Left renal cortex interstitium (tissue), 4 donors: ENCODE data around the gene PANK1. TPM values are rescaled to one million over a fixed set of nuclear protein-coding genes. Genes with fewer than 3 reads are reported as not detected.
A peak's percentile ranks its signal among the peaks of the same experiment; 100 is the strongest.

Source experiments
- DNase-seq, 4 donors: peaks; one replicate each; pipeline ENCODE4 v3.0.0-alpha.2; 2013; ENCODE audit warnings: low read depth in 4 of 4, low spot score in 2 of 4, missing footprints in 1 of 4
- polyA plus RNA-seq, 4 donors: library from polyadenylated mRNA; unstranded; fragments of 120-200 nt; gene quantifications; one replicate each; pipeline ENCODE4 v1.2.1, GENCODE V29; 2013; ENCODE audit not compliant: insufficient read length in 4 of 4

PANK1 gene
- polyA plus RNA-seq, 4 donors, result 42.5 to 54.0 (median 46.1) TPM

DNA sequence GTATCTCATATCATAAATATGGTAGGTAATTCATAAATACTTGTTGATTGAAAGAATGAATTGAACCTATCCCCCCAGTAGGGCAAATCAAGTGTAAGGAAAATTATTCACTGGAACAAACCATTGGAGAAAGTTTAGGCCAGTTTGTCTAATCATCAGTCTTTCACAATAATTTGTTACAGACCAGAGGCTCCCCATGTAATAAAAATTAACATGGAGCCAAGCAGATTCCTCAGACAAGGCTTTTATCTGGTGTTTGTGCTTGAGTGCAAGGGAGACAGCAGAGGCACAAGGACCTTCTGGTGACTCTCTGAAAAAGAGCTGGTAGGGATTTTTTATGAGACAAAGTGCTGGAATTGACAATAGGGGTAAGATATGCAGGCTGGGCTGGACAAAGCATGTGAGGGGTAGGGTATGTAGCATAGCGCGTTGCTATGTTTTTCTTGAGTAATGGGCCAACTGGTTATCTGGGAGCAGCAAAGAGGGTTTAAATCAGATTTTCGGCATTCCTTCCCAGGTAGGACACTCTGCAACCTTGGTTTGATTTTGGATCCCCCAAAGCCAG lies 7.8 kb upstream of the PANK1 start:
- no peak for DNase-seq

DNA sequence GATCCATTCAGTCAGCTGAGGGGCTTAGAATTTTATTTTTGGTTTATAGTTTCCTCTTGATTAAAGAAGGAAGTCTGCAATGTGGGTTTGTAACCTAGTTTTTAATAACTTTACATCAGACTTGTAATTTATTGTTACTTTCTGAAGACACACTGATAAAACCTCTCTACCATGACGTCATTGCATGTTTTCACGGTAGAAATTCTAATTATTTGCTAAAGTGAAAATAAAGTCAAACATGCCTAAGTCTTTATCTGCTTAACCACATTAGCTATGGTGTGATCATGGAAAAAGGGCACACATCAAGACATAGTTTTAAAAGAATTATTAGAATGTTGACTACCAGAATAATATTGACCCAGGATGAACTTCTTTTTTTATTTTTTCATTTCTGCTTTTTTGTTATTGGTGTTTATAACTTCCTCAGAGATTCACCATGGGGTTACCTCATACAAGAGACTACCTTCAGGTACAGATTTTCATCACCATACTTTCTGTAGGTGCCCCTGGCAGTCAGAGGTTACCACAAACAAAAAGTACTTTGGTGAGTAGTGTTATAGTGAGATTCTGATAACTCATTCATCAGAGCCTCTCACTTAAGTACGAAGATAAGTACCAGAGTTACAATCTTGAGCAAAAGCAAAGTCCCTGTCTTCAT lies 7.0 kb upstream of the PANK1 start:
- no peak for DNase-seq

DNA sequence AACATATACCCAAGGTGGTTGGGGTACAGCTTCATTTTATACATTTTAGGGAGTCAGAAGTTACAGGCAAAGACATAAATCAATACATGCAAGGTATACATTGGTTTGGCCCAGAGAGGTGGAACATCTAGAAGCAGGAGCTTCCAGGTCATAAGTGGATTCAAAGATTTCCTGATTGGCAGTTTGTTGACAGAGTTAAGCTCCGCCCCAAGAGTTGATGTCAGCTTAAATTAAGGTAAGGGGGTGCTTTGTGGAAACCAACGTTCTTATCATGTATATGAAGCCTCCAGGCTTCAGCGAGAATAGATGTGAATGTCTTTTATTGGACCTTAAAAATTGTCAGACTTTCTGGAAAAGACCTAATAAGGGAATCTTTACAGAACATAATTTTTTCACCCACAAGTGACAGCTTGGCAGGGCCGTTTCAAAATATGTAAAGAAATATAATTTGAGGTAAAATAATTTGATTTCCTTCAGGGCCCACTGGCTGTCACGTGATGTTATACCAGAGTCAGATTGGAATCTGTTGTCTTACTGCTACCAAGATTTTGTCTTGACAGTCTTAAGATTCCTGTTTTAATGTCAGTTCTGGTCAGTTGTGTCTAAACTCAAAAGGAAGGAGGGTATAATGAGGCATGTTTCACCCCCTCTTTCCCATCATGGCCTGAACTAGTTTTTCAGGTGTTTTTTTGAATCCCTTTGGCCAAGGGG lies 6.3 kb upstream of the PANK1 start:
- no peak for DNase-seq

DNA sequence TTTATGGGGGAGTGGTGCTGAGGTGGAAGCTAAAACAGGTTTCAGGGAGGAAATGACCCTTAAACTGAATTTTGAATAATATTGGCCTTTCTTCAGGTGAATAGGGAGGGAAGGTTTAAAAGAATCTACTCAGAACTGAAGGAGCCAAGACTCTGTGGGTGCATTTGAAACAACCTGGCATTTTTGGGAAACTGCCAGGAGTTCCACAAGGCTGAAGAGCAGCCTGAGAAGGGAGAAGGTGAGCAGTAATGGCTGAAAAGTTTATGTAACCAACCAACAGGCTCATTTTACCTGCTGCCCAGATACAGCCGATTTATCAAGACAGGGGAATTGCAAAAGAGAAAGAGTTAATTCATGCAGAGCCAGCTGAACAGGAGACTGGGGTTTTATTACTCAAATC lies 4.0 kb upstream of the PANK1 start:
- DNase-seq, result no peak

DNA sequence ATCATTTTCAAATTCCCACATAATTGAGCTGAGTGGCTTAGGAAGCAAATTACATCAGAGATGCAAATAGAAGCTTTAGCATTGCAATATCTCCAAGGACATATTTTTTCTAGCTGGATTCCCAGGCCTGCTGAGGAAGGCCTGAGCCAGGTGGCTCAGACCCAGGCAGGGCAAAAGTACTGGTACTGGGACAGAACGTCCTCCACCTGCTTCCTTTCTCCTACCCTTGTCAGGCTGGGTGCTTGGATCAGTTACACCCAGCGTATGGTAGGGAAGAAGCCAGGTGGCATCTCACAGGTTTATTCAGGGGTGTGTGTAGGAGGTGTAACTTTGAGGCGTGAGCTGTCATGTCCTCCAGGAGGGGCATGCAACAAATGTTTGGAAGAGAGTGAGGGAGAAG lies 3.0 kb upstream of the PANK1 start:
- DNase-seq, result no peak

DNA sequence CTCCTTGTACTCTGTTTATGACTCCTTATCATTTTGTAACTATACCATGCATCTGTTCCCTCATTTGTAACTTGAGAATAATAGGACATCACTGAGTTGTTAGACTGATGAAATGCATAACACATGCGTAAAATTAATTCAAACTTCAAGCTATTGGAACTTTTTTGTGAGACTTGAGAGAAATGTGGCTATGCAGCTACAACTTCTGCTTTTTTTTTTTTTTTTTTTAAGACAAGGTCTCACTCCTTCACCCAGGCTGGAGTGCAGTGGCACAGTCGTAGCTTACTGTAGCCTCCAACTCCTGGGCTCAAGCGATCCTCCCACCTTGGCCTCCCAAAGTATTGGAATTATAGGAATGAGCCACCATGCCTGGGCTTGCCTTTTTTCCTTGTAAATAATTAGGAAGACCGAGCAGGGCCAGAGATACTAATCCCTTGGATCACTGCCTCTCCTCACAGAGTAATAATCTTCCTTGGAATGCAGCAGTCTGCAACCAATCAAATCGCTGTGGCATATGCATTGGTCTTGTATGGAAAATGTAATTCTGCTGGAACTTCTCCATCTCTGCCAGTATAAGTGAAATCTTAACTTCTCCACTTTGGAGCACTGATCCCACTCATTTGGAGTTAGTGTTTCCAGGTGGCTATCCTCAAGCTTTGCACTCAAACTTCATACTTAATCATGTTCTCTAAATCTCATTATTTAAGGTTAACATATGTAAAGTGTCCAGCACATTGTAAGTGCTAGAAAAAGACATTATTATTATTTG lies 2.0 kb upstream of the PANK1 start:
- peak in 1 of 4 donors; percentile 44 for DNase-seq

DNA sequence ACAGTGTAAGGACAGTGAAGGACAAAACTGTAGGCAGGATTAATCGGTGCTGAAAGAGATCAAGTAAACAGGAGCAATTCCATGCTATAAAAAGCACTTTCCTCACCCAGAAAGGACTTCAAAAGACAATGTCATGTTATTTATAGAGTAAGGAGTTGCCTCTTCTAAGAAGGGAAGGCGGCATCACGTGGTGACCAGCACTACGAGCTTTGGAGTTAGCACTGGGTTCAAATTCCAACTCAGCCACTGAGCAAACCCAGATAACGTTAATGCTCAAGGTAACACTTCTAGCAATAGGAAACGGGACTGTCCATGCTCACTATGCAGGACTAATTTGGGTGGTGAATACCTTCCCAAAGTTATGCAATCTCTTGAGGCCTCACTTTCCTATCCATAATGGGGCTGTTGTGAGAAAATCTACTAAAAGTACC lies 715 bp upstream of the PANK1 start:
- DNase-seq, result no peak

DNA sequence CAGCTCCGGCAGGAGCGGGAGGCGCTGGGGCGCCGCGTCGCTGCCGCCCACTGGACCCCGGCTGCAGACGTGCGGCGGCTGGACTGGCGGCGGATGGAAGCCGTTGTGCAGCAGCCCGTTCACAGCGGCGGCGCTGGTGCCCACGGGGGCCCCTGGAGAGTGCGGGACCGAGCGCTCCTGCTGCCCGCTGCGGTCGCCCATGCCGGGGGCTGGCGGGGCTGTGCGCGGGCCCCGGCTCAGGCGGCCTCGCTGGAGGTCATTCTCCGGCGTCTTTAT lies 413 bp downstream of the PANK1 start:
- no peak for DNase-seq

DNA sequence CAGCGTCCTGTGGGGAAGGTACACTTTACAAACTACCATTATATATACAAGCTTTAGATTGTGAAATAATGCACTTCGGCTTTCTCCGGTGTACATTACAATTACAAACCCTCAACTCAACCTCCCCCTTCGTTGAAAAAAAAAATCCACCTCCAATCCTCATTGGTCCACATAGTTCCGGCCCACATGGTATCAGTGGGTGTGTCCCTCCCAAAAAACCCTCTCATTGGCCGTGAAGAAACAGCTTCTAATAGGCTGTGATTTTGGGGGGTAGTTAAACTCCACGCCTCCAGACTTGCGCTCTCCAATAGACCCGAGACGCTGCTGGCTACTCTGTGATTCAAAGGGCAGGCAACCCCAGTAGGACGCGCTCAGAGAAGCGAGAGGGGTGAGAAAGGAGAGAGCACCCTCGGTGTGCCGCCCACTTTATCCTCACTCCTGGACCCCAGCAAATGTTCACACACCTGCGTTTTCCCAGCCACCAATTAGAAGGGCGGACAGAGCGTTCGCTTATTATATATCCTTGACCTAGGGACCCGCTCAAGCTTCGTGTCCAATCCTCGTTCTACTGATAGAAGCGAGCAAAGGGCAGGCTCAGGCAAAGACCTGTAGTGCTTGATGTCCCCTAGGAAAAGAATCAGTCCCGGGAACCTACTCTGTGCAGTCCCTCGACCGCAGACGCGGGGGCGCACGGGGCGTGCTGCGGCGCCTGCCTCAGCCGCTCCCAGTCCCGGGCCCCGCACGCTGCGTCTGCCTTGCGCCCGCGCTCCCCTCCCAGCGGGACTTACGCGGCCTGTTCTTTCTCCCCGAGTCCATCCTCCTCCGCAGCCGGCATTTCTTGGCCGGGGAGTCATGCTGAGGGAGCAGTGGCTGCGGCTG lies 991 bp downstream of the PANK1 start:
- peak; percentile 74 to 94 (median 92) for DNase-seq

DNA sequence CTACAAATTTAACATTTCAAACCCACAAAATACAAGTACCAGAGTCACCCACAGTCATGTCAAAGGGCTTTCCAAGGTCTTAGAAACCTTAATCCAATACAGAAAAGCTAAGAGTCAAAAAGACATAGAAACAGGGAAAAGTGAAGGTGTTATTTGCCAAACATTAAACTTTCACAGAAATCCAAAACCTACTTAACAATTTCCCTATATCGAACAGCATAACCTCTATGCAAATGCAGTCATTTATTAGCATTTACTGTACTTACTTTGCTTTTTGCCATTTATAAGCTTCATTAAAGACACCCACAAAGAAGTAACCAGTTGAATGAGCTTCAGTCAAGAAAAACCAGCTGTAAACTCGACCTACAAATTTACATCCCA lies 1.6 kb downstream of the PANK1 start:
- DNase-seq, result no peak

DNA sequence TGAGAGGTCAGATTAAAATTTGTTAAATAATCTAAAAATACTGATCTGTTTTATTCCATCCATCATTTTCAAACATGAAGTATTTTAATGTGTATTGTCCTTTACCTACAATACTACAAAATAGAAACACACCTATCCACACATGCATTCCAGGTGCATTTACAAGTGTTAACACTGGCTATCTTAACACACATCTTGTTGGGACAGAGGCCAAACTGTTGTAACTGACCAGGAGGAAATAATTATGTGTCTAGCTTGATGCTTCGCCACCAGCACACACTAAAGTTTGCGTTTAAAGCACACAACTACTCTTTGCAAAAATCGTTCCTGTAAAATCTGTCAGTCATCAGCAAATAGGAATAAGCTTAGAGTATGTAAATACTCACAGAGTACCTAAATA lies 2.8 kb downstream of the PANK1 start:
- no peak for DNase-seq

DNA sequence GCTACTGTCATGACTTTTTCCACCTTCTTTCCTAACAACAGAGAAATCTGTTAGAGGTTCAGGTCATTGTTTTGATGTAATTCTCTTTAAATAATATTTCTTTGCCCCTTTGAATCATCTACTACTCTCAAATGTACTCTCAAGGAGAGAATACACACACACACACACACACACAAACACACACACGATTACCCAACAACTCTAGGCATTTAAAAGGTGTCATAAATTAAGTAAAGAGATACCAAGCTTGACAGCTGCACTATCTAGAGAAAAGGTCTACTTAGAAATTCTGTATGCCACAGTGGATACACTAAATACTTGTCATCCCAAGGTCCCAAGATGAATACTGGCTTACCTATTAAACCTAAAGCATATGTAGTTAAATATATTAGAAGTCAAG lies 4.8 kb downstream of the PANK1 start:
- no peak for DNase-seq

DNA sequence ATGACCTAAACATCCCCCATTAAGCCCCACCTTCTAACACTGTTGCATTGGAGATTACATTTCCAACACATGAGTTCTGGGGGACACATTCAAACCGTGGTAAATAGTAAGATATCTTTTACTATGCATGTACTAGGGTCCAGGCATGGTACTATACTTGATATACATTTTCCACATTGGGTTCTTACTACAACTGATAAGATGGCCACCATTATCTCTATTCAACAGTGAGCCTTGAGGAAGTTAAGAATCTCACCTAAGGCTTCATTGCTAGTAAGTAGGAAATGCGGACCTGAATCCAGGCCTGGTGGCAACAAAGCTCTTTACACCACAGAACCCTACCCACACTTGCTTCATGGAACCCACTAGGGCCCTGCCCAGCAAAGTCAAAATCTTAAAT lies 5.7 kb downstream of the PANK1 start:
- no peak for DNase-seq

DNA sequence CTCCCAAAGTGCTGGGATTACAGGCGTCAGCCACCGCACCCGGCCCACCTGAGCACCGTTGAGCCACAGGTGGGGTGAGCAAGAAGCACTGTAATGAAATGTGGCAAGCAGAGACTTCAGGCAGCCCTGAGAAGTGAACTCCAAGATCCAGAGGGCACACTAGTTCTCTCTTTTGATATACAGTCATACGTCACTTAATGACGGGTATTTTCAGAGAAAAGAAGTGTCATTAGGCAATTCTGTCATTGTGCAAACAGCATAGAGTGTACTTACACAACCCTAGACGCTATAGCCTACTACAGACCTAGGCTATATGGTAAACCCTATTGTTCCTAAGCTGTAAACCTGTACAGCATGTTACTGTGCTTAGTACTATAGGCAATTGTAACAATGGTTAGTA lies 7.9 kb downstream of the PANK1 start:
- DNase-seq, result no peak

DNA sequence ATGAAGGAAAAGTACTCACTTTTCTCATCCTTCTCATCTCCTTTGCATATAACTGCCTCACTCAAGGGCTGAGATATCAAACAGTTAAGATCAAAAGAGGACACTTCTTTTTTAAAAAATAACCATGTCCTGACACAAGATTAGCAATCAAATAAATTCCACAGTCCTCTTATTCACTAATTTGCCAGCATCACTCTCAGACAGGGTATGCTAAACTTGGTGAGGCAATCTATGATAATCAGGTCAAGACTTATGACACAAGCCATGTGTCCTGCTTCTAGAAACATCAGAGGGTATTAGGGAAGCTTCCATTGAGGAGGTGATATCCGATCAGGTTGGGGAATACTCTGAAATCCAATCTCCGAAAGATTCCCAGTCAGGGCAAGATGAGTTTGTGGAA lies 10.4 kb downstream of the PANK1 start:
- no peak for DNase-seq

DNA sequence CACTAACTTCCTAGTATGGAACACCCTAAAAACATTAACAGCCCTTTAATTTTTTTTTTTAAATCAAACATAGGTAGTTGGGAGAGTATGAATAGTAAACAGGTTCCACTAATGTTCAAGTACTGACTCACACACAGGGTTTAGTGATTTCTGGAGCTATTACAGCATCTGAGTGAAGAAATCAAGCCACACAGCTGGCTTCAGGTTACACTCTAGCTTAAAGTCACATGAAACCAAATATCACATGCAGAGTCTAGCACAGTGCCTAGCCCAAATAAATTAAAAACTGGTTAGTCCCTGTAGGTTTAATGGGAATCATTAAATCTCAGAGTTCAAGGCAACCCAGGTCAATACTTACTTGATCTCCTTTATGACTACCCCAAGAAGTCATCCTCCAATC lies 11.6 kb downstream of the PANK1 start:
- DNase-seq, result no peak

DNA sequence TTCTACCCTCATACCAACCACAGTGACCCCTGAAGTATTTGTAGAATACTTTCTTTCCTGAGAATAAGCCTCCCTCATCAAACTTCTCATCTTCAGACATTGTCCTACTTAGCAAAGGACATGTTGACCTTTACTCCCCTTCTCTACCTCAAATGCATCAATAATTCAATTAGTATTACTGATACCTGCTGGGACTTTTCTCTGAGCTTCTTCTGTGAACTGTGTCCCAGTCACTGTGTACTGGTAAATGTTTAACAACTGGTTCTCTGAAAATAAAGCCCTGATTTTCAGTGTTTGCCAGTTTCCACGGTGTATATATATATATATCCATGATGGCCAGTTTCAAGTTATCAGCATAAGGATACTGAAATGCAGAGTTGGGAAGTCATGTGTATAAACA lies 12.2 kb downstream of the PANK1 start:
- DNase-seq, result no peak

DNA sequence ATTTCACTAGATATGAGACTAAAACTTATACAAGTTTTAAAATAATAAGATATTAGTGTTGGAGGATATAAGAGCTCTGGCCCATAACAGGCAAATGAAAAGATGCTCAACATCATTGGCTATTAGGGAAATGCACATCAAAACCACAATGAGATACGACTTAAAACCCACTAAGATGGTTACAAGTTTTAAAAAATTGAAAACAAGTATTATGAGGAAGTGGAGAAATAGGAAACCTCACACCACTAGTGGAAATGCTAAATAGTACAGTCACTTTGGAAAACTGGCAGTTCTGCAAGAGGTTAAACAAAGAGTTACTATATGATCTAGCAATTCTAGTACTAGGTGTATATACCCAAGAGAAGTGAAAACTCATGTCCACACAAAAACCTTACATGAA lies 17.2 kb downstream of the PANK1 start:
- DNase-seq, result no peak

DNA sequence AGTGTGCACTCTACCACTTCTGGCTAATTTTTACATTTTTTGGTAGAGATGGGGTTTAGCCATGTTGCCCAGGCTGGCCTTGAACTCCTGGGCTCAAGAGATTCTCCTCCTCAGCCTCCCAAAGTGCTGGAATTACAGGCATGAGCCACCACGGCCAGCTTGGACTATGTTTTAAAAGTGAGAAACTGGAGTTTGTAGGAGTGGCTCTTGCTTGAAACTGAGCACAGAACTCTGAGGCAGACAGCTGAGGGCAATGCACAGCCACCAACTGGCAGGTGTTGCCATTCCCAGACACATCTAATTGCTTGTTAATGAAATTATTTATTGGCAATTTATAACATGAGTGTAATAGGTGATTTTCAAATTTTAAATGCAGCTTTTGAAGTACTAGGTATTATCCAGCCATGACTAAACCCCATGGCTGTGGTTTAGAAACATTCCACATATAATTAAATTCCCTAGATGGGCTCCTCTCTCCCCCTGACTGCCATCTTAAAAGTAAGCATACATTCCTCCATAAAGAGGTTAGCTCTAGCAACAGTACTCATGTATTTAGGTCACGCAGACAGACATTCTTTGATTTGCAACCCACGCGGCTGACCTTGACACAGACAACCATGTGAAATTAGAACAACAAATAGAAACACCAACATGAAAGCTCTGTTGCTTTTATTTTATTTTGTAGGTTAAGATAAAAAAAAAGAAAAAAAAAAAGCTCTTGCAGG lies 19.8 kb downstream of the PANK1 start:
- no peak for DNase-seq

DNA sequence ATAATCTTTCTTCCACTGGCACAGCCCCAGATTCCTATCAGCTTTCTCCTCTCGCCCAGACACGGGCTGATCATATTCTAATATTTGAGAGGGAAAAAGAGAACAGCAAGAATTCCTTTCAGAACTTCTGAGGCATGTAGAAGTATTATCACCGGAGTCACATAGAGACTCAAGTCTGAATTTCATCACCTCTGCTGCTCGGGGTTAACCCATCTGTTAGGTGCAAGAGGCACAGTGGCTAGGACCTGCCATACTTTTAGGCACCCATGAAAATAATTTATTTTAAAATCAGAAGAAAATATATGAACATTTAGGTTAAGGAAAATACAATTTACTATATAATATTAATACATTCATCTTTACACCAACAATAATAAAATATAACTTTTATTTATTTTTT lies 21.0 kb downstream of the PANK1 start:
- DNase-seq, result no peak
